GM12878 (cell line): ENCODE data around the gene ALOX12B. TPM values are rescaled to one million over a fixed set of nuclear protein-coding genes. Genes with fewer than 3 reads are reported as not detected.

Experiments used
- ATAC-seq: fragments of 200-7000 bp; cut with Tn5 transposase; 3 replicates; pipeline ENCODE4 v1.9.1; 2020; ENCODE audit warnings: mild to moderate bottlenecking, moderate library complexity
- BruUV-seq: library from RNA; stranded (reverse); fragments of 400-500 nt; replicated peaks from 2 replicates; lab custom pipeline; 2021; lab: Mats Ljungman, UMichigan
- CTCF ChIA-PET: fragments of 300-600 bp; sonication (Branson Sonifier 250); formaldehyde crosslinking; extraction: SDS; loops from one replicate; lab custom pipeline; 2021; ENCODE audit warnings: inconsistent platforms; lab: Yijun Ruan, JAX
- POLR2A ChIA-PET: fragments of 350-600 bp; formaldehyde crosslinking; extraction: SDS; loops from one replicate; lab custom pipeline; 2021; ENCODE audit warnings: inconsistent platforms; lab: Charles Lee
- RAD21 ChIA-PET: fragments of 300-600 bp; sonication (Branson Sonifier 250); formaldehyde crosslinking; loops from one replicate; lab custom pipeline; 2023; ENCODE audit warnings: antibody characterized with exemption; ENCODE audit not compliant: unreplicated experiment; lab: Charles Lee
- SMC1A ChIA-PET: fragments of 300-600 bp; sonication (Branson Sonifier 250); formaldehyde crosslinking; loops from one replicate; lab custom pipeline; 2023; ENCODE audit not compliant: unreplicated experiment, uncharacterized antibody; lab: Charles Lee
- DNase-seq: peaks from one replicate; pipeline ENCODE4 v3.0.0-alpha.2; 2011; ENCODE audit warnings: low read depth, low spot score
- FAIRE-seq: peaks from 3 replicates; lab custom pipeline; 2011; peaks lifted over from hg19 to GRCh38; lab: Jason Lieb, UNC
- H2AFZ ChIP-seq: 2 replicates; pipeline ENCODE4 v1.6.0; 2011; ENCODE audit warnings: low read depth, low read length, control low read depth; ENCODE audit not compliant: control insufficient read depth
- H3K27ac ChIP-seq: 2 replicates; pipeline ENCODE4 v1.5.1; 2011; ENCODE audit warnings: control low read depth; ENCODE audit not compliant: control insufficient read depth, insufficient read depth
- H3K27me3 ChIP-seq, 2 experiments: replicated peaks in 1 of 2; 2 replicates each; pipeline versions ENCODE4 v1.6.0 to v1.6.1; 2011; ENCODE audit warnings: low read length in 1 of 2; ENCODE audit not compliant: control insufficient read depth in 2 of 2, insufficient read depth in 2 of 2
- H3K36me3 ChIP-seq, 2 experiments: 2 replicates each; pipeline ENCODE4 v1.5.1; 2011; ENCODE audit warnings: low read length in 1 of 2; ENCODE audit not compliant: control insufficient read depth in 2 of 2, insufficient read depth in 2 of 2
- H3K4me1 ChIP-seq: 2 replicates; pipeline ENCODE4 v1.6.1; 2011; ENCODE audit warnings: mild to moderate bottlenecking, low read length, moderate library complexity, mixed read lengths; ENCODE audit not compliant: control insufficient read depth, insufficient read depth
- H3K4me2 ChIP-seq: 2 replicates; pipeline ENCODE4 v1.6.0; 2011; ENCODE audit warnings: control low read depth; ENCODE audit not compliant: control insufficient read depth, insufficient read depth
- H3K4me3 ChIP-seq: fragments of 200-600 bp; sonication (generic); 2 replicates; pipeline ENCODE4 v1.5.1; 2016
- H3K79me2 ChIP-seq: 2 replicates; pipeline ENCODE4 v1.6.0; 2011; ENCODE audit warnings: low read length; ENCODE audit not compliant: control insufficient read depth, insufficient read depth
- H3K9ac ChIP-seq: 2 replicates; pipeline ENCODE4 v1.8.0; 2011; ENCODE audit warnings: low read length, control low read depth, mixed read lengths; ENCODE audit not compliant: control insufficient read depth, insufficient read depth
- H3K9me3 ChIP-seq: replicated peaks from 3 replicates; pipeline ENCODE4 v1.5.1; 2011; ENCODE audit warnings: mild to moderate bottlenecking, low read length; ENCODE audit not compliant: control insufficient read depth, insufficient read depth
- H4K20me1 ChIP-seq: 2 replicates; pipeline ENCODE4 v1.6.0; 2011; ENCODE audit not compliant: control insufficient read depth, insufficient read depth
- BACH1 ChIP-seq: fragments of 450-650 bp; IDR thresholded peaks from 2 replicates; pipeline ENCODE4 v1.6.1; 2017; ENCODE audit warnings: mild to moderate bottlenecking, borderline replicate concordance
- BHLHE40 ChIP-seq, 2 experiments: fragments of 450-650 bp in 1 of 2; IDR thresholded peaks; 2 replicates each; pipeline ENCODE4 v1.6.1; 2011 to 2017; ENCODE audit warnings: low read depth in 2 of 2, borderline replicate concordance in 1 of 2, improper control_type of control experiment in 1 of 2, low read length in 1 of 2, mild to moderate bottlenecking in 1 of 2
- HDAC6 ChIP-seq: fragments of 200-600 bp; sonication (generic); IDR thresholded peaks from one replicate; pipeline ENCODE4 v1.8.0; 2017; ENCODE audit warnings: antibody characterized with exemption; ENCODE audit not compliant: unreplicated experiment
- IKZF2 ChIP-seq, 2 experiments: fragments of 450-650 bp; IDR thresholded peaks; 2 replicates each; pipeline ENCODE4 v1.6.1; 2017; ENCODE audit warnings: mild to moderate bottlenecking in 2 of 2, moderate library complexity in 2 of 2
- SIN3A ChIP-seq: IDR thresholded peaks from 2 replicates; pipeline ENCODE4 v1.6.1; 2012; ENCODE audit warnings: low read depth, low read length, improper control_type of control experiment
- ZNF274 ChIP-seq: IDR thresholded peaks from one replicate; pipeline ENCODE4 v1.8.0; 2011; ENCODE audit not compliant: insufficient read length, insufficient read depth
- WGBS: methylation state at CpG from one replicate; pipeline ENCODE4 v1.1.6; 2016; ENCODE audit warnings: low lambda C conversion rate; ENCODE audit not compliant: insufficient replicate concordance, insufficient coverage; ENCODE audit errors: missing lambda C conversion rate; 5-methylcytosine and 5-hydroxymethylcytosine counted together
- in situ Hi-C: fragments of 300-500 bp; cut with MboI; formaldehyde crosslinking; loops from 9 replicates; pipeline ENCODE4 v1.14.3; 2018; ENCODE audit warnings: mixed read lengths
- intact Hi-C: fragments of 100-400 bp; cut with micrococcal nuclease; formaldehyde crosslinking; loops from one replicate; pipeline ENCODE4 v1.14.2; 2022; ENCODE audit not compliant: unreplicated experiment
- polyA plus RNA-seq, 11 experiments: library from polyadenylated mRNA; depleted of rRNA in 4 of 11; unstranded in 6 of 11; stranded (reverse) in 5 of 11; fragments of >200 nt; fragmentation: Nextera tagmentation in 4 of 11; fragmentation: Illumina TruSeq in 1 of 11; extraction: Ambion mirVana in 4 of 11; extraction: Trizol in 1 of 11; gene quantifications; 1 replicate in 1 of 11; 2 replicates in 10 of 11; pipeline versions ENCODE4 v1.2.1 to v1.2.3, GENCODE V29; 2011 to 2016; ENCODE audit warnings: inconsistent platforms in 2 of 11, missing spikeins in 2 of 11, low read depth in 1 of 11
- total RNA-seq, 4 experiments: library from RNA; depleted of rRNA in 3 of 4; stranded (reverse); fragments of >200 nt in 3 of 4; fragmentation: Illumina TruSeq in 1 of 4; extraction: Trizol in 1 of 4; gene quantifications; 2 replicates each; pipeline versions ENCODE4 v1.2.1 to v1.2.3, GENCODE V29; 2013 to 2021

ALOX12B gene
- total and polyA plus RNA-seq, 10 of the 15 experiments (the other 5 are each of a cell fraction or from before 2014, with no cell fraction given) = 0.17 to 0.54 TPM; not detected in 8

DNA sequence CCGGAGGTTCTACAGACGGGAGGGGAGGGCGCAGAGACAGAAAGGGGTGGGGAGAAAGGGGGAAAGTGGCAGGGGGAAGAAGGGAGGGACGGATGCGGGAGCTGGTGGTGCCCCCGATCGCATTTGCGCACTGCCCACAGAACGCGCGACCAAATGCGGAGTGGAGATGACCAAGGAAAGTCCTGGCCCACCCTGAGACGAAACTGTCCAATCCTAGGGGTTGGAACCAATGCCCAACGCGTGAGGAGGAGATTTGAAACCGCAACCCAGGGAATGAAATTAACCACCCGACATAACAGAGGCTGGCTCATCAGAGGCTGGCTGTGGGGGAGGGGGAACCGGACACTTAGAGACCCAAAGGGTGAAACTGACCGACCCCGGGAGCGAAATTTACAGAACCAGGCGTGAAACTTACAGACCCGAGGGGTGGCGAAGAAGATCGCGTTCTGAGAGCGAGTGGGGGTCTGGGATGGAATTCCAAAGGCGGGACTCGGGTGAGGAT is 35.0 kb upstream of the ALOX12B start:
- WGBS = 1% methylated on average over 26 of the region's 29 CpGs
- intact Hi-C loops = loop anchor here (5.0 kb wide), 1 partner anchor 175 kb away; the partner anchor contains the start of gene SLC25A35
- Histone ChIP-seq H4K20me1 (no peaks in the 10 kb centered on the region), H3K27ac (no peak overlapping the region), H3K9ac (peak overlapping the region; percentile 53), H3K4me2 (peak overlapping the region; percentile 94), H3K27me3 (peaks cover 5 to 9% of the 10 kb centered on the region in 2 experiments), H3K9me3 (no peaks in the 10 kb centered on the region)
- POLR2A ChIA-PET = interaction anchor here (0.6 to 3.9 kb wide), 12 partner anchors 11 to 173 kb away, joined by 3 to 19 read pairs (median 6); partner anchors contain the start of genes PER1 and SLC25A35
- no TSS peak for BruUV-seq
- TF ChIP-seq IKZF2 (IDR thresholded peaks at IDR 0.05) = peak; percentile 29 to 38; a peak in 1 of 4 replicates
- no peak for TF ChIP-seq HDAC6
- TF ChIP-seq BACH1 = no peak
- no peak for TF ChIP-seq ZNF274
- TF ChIP-seq BHLHE40 (IDR thresholded peaks at IDR 0.05; ENCODE audit: borderline replicate concordance in 1 of 2, low read depth in 2 of 2, low read length in 1 of 2) = peak in 1 of 2 experiments; percentile 16; a peak in 1 of 4 replicates
- no peak for TF ChIP-seq SIN3A
- TF ChIP-seq, all 136 proteins: peak for 2
- DNase-seq = no peak
- SMC1A ChIA-PET = interaction anchor here (1.6 to 3.8 kb wide), 4 partner anchors 15 to 51 kb away, joined by 6 to 21 read pairs (median 6); no protein-coding TSS in a partner anchor
- in situ Hi-C loops = no loop called here
- no peak for FAIRE-seq
- Histone ChIP-seq H2AFZ (peak overlapping the region; percentile 66), H3K4me3 (peak overlapping the region; percentile 99), H3K36me3 (no peaks in the 10 kb centered on the region), H3K4me1 (peaks cover 41% of the 10 kb centered on the region), H3K79me2 (no peaks in the 10 kb centered on the region)
- no peak for ATAC-seq
- CTCF ChIA-PET = interaction anchor here (1.0 to 3.7 kb wide), 8 partner anchors 10 to 178 kb away, joined by 3 to 46 read pairs (median 3); partner anchors contain the start of gene SLC25A35
- RAD21 ChIA-PET = interaction anchor here (0.7 to 2.6 kb wide), 9 partner anchors 16 to 100 kb away, joined by 3 to 16 read pairs (median 4); no protein-coding TSS in a partner anchor
